HepG2 (cell line): ENCODE results near the gene CDK10. TPM values are rescaled to one million over a fixed set of nuclear protein-coding genes. Genes with fewer than 3 reads are reported as not detected.

Source experiments
- ATAC-seq: fragments of 200-7000 bp; cut with Tn5 transposase; 3 replicates; pipeline ENCODE4 v1.9.1; 2020; ENCODE audit warnings: mild to moderate bottlenecking, moderate library complexity
- BruUV-seq: library from RNA; stranded (reverse); fragments of 400-500 nt; replicated peaks from 2 replicates; lab custom pipeline; 2021; lab: Mats Ljungman, UMichigan
- CTCF ChIA-PET: fragments of 300-600 bp; formaldehyde crosslinking; extraction: SDS; loops from one replicate; lab custom pipeline; 2021; ENCODE audit warnings: low total read pairs, inconsistent platforms, low intra/inter-chr PET ratio; lab: Yijun Ruan, JAX
- POLR2A ChIA-PET: fragments of 350-600 bp; sonication (Branson Sonifier 250); formaldehyde crosslinking; loops from one replicate; lab custom pipeline; 2020; ENCODE audit warnings: antibody characterized with exemption, inconsistent platforms; lab: Yijun Ruan, JAX
- DNase-seq: peaks from one replicate; pipeline ENCODE4 v3.0.0-alpha.2; 2015; ENCODE audit warnings: low spot score
- FAIRE-seq: peaks from 3 replicates; lab custom pipeline; 2011; peaks lifted over from hg19 to GRCh38; lab: Jason Lieb, UNC
- H2AFZ ChIP-seq: one replicate; pipeline ENCODE4 v1.6.1; 2011; ENCODE audit warnings: low read length, inconsistent platforms
- H3K27ac ChIP-seq: fragments of 300-600 bp; 3 replicates; pipeline ENCODE4 v1.8.0; 2011; ENCODE audit warnings: mixed run types, mild to moderate bottlenecking, mixed read lengths, low read length, inconsistent platforms; ENCODE audit not compliant: insufficient read depth; ENCODE audit errors: extremely low read length
- H3K27me3 ChIP-seq, 2 experiments: fragments of 200-600 bp in 1 of 2; 2 replicates in 1 of 2; 3 replicates in 1 of 2; pipeline versions ENCODE4 v1.6.0 to v1.8.0; 2011; ENCODE audit warnings: low read length in 2 of 2, mild to moderate bottlenecking in 2 of 2, moderate library complexity in 2 of 2, inconsistent platforms in 1 of 2; ENCODE audit not compliant: insufficient read depth in 2 of 2, control insufficient read depth in 1 of 2
- H3K36me3 ChIP-seq, 2 experiments: fragments of 200-600 bp in 1 of 2; replicated peaks in 1 of 2; 2 replicates in 1 of 2; 3 replicates in 1 of 2; pipeline versions ENCODE4 v1.5.1 to v1.8.0; 2011; ENCODE audit warnings: low read length in 2 of 2, inconsistent platforms in 1 of 2; ENCODE audit not compliant: insufficient read depth in 2 of 2, control insufficient read depth in 1 of 2
- H3K4me1 ChIP-seq: 2 replicates; pipeline ENCODE4 v1.5.1; 2012; ENCODE audit warnings: low read length, inconsistent platforms; ENCODE audit not compliant: insufficient read depth
- H3K4me2 ChIP-seq: 2 replicates; pipeline ENCODE4 v1.6.0; 2011; ENCODE audit warnings: low read depth, low read length, inconsistent platforms
- H3K4me3 ChIP-seq, 3 experiments: fragments of 200-600 bp in 1 of 3; sonication (generic), shearing (Covaris generic) in 1 of 3; replicated peaks in 1 of 3; 2 replicates each; pipeline ENCODE4 v1.5.1; 2011 to 2016; ENCODE audit warnings: low read length in 3 of 3, inconsistent platforms in 2 of 3, low read depth in 2 of 3, mild to moderate bottlenecking in 2 of 3, control low read depth in 1 of 3, mixed read lengths in 1 of 3; ENCODE audit not compliant: insufficient read depth in 1 of 3
- H3K79me2 ChIP-seq: one replicate; pipeline ENCODE4 v1.6.1; 2011; ENCODE audit warnings: low read length, inconsistent platforms; ENCODE audit not compliant: insufficient read depth
- H3K9ac ChIP-seq: 2 replicates; pipeline ENCODE4 v1.6.0; 2011; ENCODE audit warnings: mild to moderate bottlenecking, low read depth, low read length, inconsistent platforms; ENCODE audit not compliant: insufficient read depth
- H3K9me3 ChIP-seq: 2 replicates; pipeline ENCODE4 v1.5.1; 2012; ENCODE audit warnings: mild to moderate bottlenecking, low read length
- H4K20me1 ChIP-seq: 2 replicates; pipeline ENCODE4 v1.6.0; 2011; ENCODE audit warnings: inconsistent platforms, mild to moderate bottlenecking, low read length, moderate library complexity; ENCODE audit not compliant: insufficient read depth
- AGO2 ChIP-seq: fragments of 200-400 bp; formaldehyde crosslinking; optimal IDR thresholded peaks from 2 replicates; pipeline ENCODE3; 2017; ENCODE audit warnings: mild to moderate bottlenecking, low read depth, low read length, moderate library complexity
- BHLHE40 ChIP-seq: IDR thresholded peaks from 2 replicates; pipeline ENCODE4 v1.6.1; 2011; ENCODE audit warnings: low read length, improper control_type of control experiment
- DNMT3B ChIP-seq: conservative IDR thresholded peaks from 2 replicates; pipeline ENCODE4 v1.6.1; 2016; ENCODE audit warnings: missing biosample characterization, control low read depth
- GABPA ChIP-seq, 2 experiments: IDR thresholded peaks; 2 replicates each; pipeline ENCODE4 v1.6.1; 2011 to 2016; ENCODE audit warnings: low read depth in 2 of 2, low read length in 1 of 2, missing biosample characterization in 1 of 2, missing genetic modification characterization in 1 of 2
- HNRNPL ChIP-seq: fragments of 200-400 bp; formaldehyde crosslinking; IDR thresholded peaks from 2 replicates; pipeline ENCODE4 v1.6.1; 2017; ENCODE audit warnings: mild to moderate bottlenecking, low read depth, low read length
- HOXA5 ChIP-seq: sonication (generic); formaldehyde crosslinking; IDR thresholded peaks from 2 replicates; pipeline ENCODE4 v1.4.0; 2020; ENCODE audit warnings: missing genetic modification reagents
- NKX3-1 ChIP-seq: sonication (generic); formaldehyde crosslinking; IDR thresholded peaks from 2 replicates; pipeline ENCODE4 v1.5.0; 2020; ENCODE audit warnings: missing genetic modification reagents
- REXO4 ChIP-seq: sonication (generic); formaldehyde crosslinking; IDR thresholded peaks from 2 replicates; pipeline ENCODE4 v1.8.0; 2022; ENCODE audit warnings: missing genetic modification reagents, mild to moderate bottlenecking, borderline replicate concordance
- SALL1 ChIP-seq: sonication (generic); formaldehyde crosslinking; IDR thresholded peaks from 2 replicates; pipeline ENCODE4 v1.8.0; 2022; ENCODE audit warnings: mild to moderate bottlenecking, missing genetic modification reagents
- ZSCAN9 ChIP-seq: IDR thresholded peaks from 2 replicates; pipeline ENCODE4 v1.6.1; 2016; ENCODE audit warnings: borderline replicate concordance
- WGBS: methylation state at CpG from one replicate; pipeline ENCODE4 v1.1.6; 2017; ENCODE audit warnings: low lambda C conversion rate; 5-methylcytosine and 5-hydroxymethylcytosine counted together
- in situ Hi-C: cut with HindIII; loops from 2 replicates; pipeline ENCODE4 v1.10.0; 2017; ENCODE audit warnings: low pct_unique_long_range_greater_than_20kb; ENCODE audit not compliant: extremely low pct_ligation_motif_present
- intact Hi-C: fragments of 100-400 bp; cut with micrococcal nuclease; formaldehyde crosslinking; loops from one replicate; pipeline ENCODE4 v1.10.0; 2022; ENCODE audit not compliant: unreplicated experiment
- polyA plus RNA-seq, 8 experiments: library from polyadenylated mRNA; depleted of rRNA in 3 of 8; stranded (reverse) in 7 of 8; unstranded in 1 of 8; fragments of >200 nt; fragmentation: Illumina TruSeq in 4 of 8; extraction: Trizol in 4 of 8; gene quantifications; 2 replicates each; pipeline versions ENCODE4 v1.2.1 to v1.2.3, GENCODE V29; 2011 to 2016; ENCODE audit warnings: low read depth in 4 of 8, missing spikeins in 1 of 8, mixed read lengths in 1 of 8; ENCODE audit not compliant: insufficient read depth in 1 of 8
- total RNA-seq, 5 experiments: library from RNA; depleted of rRNA; stranded (reverse); fragments of >200 nt; fragmentation: Illumina TruSeq; extraction: Trizol; gene quantifications; 2 replicates each; pipeline ENCODE4 v1.2.3, GENCODE V29; 2016; ENCODE audit warnings: low read depth in 1 of 5
- TF ChIP-seq, protein P1 (sequence below): sonication (generic); formaldehyde crosslinking; IDR thresholded peaks from 2 replicates; pipeline ENCODE4 v1.8.0; 2022; ENCODE audit warnings: missing genetic modification reagents, mild to moderate bottlenecking, moderate library complexity, borderline replicate concordance
- TF ChIP-seq, protein P2 (sequence below): sonication (generic); formaldehyde crosslinking; IDR thresholded peaks from 2 replicates; pipeline ENCODE4 v1.8.0; 2022; ENCODE audit warnings: mild to moderate bottlenecking, missing genetic modification reagents, borderline replicate concordance

Gene CDK10
- total and polyA plus RNA-seq, 2 of the 13 experiments (the other 11 are each of a cell fraction or from before 2014, with no cell fraction given) = 2.5 to 3.9 TPM

DNA sequence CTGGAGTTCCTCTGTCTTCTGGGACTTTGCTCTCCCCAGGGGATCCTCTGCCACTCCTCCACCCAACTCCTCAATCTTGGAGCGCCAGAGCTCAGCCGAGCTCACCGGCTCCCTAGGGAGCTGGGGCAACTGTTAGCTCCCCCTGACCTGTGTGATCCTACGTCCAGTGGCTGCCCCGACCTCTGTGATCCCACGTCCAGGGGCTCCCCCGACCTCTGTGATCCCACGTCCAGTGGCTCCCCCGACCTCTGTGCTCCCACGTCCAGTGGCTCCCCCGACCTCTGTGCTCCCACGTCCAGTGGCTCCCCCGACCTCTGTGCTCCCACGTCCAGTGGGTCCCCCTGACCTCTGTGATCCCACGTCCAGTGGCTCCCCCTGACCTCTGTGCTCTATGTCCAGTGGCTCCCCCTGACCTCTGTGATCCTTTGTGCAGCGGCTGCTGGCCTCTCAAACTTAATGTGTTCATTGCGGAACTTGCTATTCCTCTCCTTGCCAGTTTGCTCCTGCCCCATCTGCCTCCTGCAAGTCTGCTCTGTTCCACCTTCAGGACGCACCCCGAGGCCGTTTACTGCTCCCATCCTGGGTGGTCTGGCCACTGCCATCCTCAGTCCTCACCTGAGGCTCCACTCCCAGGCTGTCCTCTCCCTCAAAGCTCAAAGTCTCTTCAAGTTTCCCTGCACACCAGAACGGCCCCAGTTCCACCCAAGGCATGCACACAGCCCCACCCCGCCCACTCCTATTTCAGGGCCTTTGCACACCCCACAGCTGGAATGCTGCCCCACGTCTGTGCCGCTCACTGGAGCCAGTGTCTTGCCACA, 31.4 kb downstream of the CDK10 start:
- Histone ChIP-seq H3K27me3 (no peaks in the 10 kb centered on the region; a peak in 1 of 5 replicates), H3K79me2 (peaks cover 11% of the 10 kb centered on the region), H3K9ac (no peak overlapping the region), H2AFZ (no peak overlapping the region), H3K27ac (no peak overlapping the region), H3K4me2 (no peak overlapping the region), H3K4me1 (peaks cover 36% of the 10 kb centered on the region), H3K9me3 (no peaks in the 10 kb centered on the region), H4K20me1 (peaks cover 6% of the 10 kb centered on the region; the same call in 1 of the 2 replicates), H3K4me3 (no peak overlapping the region), H3K36me3 (peaks cover 3 to 4% of the 10 kb centered on the region in 2 experiments; a peak in 3 of 5 replicates)
- ChIA-PET POLR2A (interaction anchor here (3.1 kb wide), 1 partner anchor 12 kb away, joined by 12 read pairs; no protein-coding TSS in a partner anchor), CTCF (no interaction called here)
- no TSS peak for BruUV-seq
- intact Hi-C loops = no loop called here
- TF ChIP-seq HNRNPL (no peak), GABPA (IDR thresholded peaks at IDR 0.05; ENCODE audit: low read depth, low read length) (0 out of 2 replicates have a peak, but pooled peaks have one; percentile 8), GABPA (CRISPR knock-in tag; IDR thresholded peaks at IDR 0.05; ENCODE audit: low read depth) (no peak), AGO2 (peak; percentile 86)
- no peak for ATAC-seq
- FAIRE-seq = no peak
- DNase-seq = no peak
- in situ Hi-C loops = no loop called here
- WGBS = 90% methylated on average over 24 of the region's 24 CpGs

DNA sequence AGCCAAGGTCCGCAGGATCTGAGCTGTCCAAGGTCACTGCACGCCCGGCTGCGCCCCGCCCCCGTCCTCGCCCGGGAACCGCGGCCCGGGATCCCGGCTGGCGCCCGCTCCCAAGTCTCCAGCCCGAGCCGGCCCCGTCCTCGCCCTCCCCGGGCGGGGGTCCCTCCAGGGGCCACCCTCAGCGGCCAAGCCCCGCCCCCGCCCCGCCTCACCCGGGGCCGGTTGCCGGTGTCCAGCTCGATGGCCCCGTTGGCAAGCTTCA, 34.0 kb downstream of the CDK10 start:
- ATAC-seq (peak; percentile 61), FAIRE-seq (no peak), DNase-seq (peak; percentile 66)
- 0% methylated on average over 1 of the region's 29 CpGs for WGBS
- BruUV-seq = no TSS peak
- Histone ChIP-seq H3K4me2 (peak overlapping the region; percentile 95), H3K79me2 (peaks cover 18% of the 10 kb centered on the region), H3K9me3 (no peaks in the 10 kb centered on the region), H3K4me3 (peak overlapping the region; percentile 72 to 89 (median 82)), H2AFZ (no peak overlapping the region), H4K20me1 (peaks cover 6% of the 10 kb centered on the region; the same call in 1 of the 2 replicates), H3K27me3 (no peaks in the 10 kb centered on the region; a peak in 1 of 5 replicates), H3K36me3 (peaks cover 11 to 22% of the 10 kb centered on the region in 2 experiments), H3K27ac (peak overlapping the region; percentile 97), H3K9ac (peak overlapping the region; percentile 97), H3K4me1 (peaks cover 39% of the 10 kb centered on the region)
- POLR2A ChIA-PET = interaction anchor here (0.6 to 3.1 kb wide), 10 partner anchors 10 to 202 kb away, joined by 3 to 12 read pairs (median 4); partner anchors contain the start of genes SPATA2L and TCF25
- in situ Hi-C loops = no loop called here
- CTCF ChIA-PET = no interaction called here
- intact Hi-C loops = no loop called here
- peak; percentile 18 for TF ChIP-seq SALL1 (CRISPR knock-in tag)
- TF ChIP-seq BHLHE40 = no peak
- peak; percentile 29; the same call in 1 of the 2 replicates for TF ChIP-seq ZSCAN9
- peak; percentile 5; the same call in 1 of the 2 replicates for TF ChIP-seq HOXA5 (CRISPR knock-in tag)
- TF ChIP-seq, protein P1, sequence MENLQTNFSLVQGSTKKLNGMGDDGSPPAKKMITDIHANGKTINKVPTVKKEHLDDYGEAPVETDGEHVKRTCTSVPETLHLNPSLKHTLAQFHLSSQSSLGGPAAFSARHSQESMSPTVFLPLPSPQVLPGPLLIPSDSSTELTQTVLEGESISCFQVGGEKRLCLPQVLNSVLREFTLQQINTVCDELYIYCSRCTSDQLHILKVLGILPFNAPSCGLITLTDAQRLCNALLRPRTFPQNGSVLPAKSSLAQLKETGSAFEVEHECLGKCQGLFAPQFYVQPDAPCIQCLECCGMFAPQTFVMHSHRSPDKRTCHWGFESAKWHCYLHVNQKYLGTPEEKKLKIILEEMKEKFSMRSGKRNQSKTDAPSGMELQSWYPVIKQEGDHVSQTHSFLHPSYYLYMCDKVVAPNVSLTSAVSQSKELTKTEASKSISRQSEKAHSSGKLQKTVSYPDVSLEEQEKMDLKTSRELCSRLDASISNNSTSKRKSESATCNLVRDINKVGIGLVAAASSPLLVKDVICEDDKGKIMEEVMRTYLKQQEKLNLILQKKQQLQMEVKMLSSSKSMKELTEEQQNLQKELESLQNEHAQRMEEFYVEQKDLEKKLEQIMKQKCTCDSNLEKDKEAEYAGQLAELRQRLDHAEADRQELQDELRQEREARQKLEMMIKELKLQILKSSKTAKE (CRISPR knock-in tag) = peak; percentile 43; the same call in 1 of the 2 replicates
- TF ChIP-seq NKX3-1 (CRISPR knock-in tag) = 0 out of 2 replicates have a peak, but pooled peaks have one; percentile 11
- TF ChIP-seq REXO4 (CRISPR knock-in tag) = 0 out of 2 replicates have a peak, but pooled peaks have one; percentile 44
- no peak for TF ChIP-seq DNMT3B (CRISPR knock-in tag)
- TF ChIP-seq, protein P2, sequence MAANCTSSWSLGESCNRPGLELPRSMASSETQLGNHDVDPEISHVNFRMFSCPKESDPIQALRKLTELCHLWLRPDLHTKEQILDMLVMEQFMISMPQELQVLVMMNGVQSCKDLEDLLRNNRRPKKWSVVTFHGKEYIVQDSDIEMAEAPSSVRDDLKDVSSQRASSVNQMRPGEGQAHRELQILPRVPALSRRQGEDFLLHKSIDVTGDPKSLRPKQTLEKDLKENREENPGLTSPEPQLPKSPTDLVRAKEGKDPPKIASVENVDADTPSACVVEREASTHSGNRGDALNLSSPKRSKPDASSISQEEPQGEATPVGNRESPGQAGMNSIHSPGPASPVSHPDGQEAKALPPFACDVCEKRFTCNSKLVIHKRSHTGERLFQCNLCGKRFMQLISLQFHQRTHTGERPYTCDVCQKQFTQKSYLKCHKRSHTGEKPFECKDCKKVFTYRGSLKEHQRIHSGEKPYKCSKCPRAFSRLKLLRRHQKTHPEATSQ (CRISPR knock-in tag) = 0 out of 2 replicates have a peak, but pooled peaks have one; percentile 51
